Measurements from ENCODE around the gene GPR18. TPM values are rescaled to one million over a fixed set of nuclear protein-coding genes. Genes with fewer than 3 reads are reported as not detected.

GPR18 gene
- total RNA-seq, 4 donors from 2014 or later, result not detected

DNA sequence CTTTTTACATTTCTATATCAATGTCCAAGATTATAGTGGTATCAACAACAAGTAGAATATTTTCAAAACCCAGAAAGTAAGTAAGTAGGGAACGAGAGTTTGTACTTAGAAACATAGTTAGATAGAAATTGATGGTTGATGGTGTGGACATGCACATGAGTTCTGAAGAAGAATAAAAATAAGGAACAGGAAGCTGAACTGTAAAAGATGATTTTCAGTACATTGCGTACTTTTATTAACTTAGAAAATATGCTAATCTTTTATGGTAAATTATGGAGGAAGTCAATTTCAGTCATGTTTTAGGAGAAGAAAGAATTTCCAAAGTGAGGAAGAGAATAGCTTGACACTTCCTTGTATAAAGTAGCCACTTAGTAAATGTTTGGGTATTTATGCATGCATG lies 12.3 kb upstream of the GPR18 start:
- in situ Hi-C loops (cut with MboI; ENCODE audit: low sequenced_read_pairs in 4 of 4) (loop anchor here in 2 of 4 donors (5.0 to 25.0 kb wide), 2 partner anchors 167 kb away; no protein-coding TSS in a partner anchor), intact Hi-C loops (cut with DNase I; ENCODE audit: low total_unique reads) (loop anchor here (1.0 to 10.0 kb wide), 2 partner anchors 94 to 167 kb away; no protein-coding TSS in a partner anchor)
- peaks cover 14 to 25% of the 10 kb centered on the region in 2 donors for H3K4me1 ChIP-seq
- no peaks in the 10 kb centered on the region for H3K36me3 ChIP-seq
- no peak overlapping the region for H3K4me3 ChIP-seq
- ATAC-seq (no peak), DNase-seq (no peak)
- no peaks in the 10 kb centered on the region for H3K27me3 ChIP-seq
- TF ChIP-seq POLR2A (IDR thresholded peaks at IDR 0.05), result no peak
- TF ChIP-seq, protein P1, sequence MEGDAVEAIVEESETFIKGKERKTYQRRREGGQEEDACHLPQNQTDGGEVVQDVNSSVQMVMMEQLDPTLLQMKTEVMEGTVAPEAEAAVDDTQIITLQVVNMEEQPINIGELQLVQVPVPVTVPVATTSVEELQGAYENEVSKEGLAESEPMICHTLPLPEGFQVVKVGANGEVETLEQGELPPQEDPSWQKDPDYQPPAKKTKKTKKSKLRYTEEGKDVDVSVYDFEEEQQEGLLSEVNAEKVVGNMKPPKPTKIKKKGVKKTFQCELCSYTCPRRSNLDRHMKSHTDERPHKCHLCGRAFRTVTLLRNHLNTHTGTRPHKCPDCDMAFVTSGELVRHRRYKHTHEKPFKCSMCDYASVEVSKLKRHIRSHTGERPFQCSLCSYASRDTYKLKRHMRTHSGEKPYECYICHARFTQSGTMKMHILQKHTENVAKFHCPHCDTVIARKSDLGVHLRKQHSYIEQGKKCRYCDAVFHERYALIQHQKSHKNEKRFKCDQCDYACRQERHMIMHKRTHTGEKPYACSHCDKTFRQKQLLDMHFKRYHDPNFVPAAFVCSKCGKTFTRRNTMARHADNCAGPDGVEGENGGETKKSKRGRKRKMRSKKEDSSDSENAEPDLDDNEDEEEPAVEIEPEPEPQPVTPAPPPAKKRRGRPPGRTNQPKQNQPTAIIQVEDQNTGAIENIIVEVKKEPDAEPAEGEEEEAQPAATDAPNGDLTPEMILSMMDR (IDR thresholded peaks at IDR 0.05 in 4 of 5, conservative IDR thresholded peaks at IDR 0.05 in 1 of 5), result no peak
- H3K27ac ChIP-seq, result peak overlapping the region in 1 of 4 donors; percentile 26
- H3K9me3 ChIP-seq, result no peaks in the 10 kb centered on the region

DNA sequence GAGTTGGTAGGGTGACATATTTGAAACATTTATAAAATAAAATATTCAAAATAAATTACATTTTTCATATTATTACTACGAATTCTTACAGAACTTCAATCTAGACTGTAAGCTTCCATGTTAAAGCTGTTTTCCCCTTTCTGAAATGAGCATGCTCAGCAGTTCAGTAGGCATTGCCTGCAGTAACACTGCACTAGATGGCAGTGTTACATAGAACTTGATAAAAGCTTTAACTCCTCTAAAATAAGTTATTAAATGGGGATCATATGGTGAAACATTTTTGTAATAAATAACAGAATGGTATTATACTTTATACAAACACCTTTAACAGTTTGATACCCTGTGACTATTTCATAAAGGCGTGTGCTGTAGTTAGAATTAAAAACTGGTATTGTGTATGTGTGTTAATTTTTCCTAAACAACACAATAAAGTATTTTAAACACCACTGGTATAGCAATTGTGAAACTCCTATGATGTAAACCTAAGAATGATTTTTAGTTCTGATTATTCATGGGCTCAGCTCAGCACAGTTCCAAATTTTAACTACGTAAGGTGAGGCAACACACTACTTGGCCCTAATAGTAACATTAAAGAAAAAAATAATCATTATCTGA lies 11.6 kb upstream of the GPR18 start:
- Histone ChIP-seq H3K4me3 (no peak overlapping the region), H3K9me3 (no peaks in the 10 kb centered on the region), H3K27ac (no peak overlapping the region), H3K4me1 (peaks cover 17 to 22% of the 10 kb centered on the region in 2 donors), H3K27me3 (no peaks in the 10 kb centered on the region), H3K36me3 (no peaks in the 10 kb centered on the region)
- intact Hi-C loops (cut with DNase I; ENCODE audit: low total_unique reads) (loop anchor here (1.0 to 10.0 kb wide), 3 partner anchors 52 to 168 kb away; no protein-coding TSS in a partner anchor), in situ Hi-C loops (cut with MboI; ENCODE audit: low sequenced_read_pairs in 4 of 4) (loop anchor here (5.0 to 25.0 kb wide), 2 partner anchors 168 kb away; no protein-coding TSS in a partner anchor)
- DNase-seq, result no peak
- TF ChIP-seq, protein P1 (IDR thresholded peaks at IDR 0.05 in 4 of 5, conservative IDR thresholded peaks at IDR 0.05 in 1 of 5), result peak; percentile 30 to 69 (median 46)
- TF ChIP-seq POLR2A (IDR thresholded peaks at IDR 0.05), result no peak
- peak; percentile 78 to 80 for ATAC-seq

DNA sequence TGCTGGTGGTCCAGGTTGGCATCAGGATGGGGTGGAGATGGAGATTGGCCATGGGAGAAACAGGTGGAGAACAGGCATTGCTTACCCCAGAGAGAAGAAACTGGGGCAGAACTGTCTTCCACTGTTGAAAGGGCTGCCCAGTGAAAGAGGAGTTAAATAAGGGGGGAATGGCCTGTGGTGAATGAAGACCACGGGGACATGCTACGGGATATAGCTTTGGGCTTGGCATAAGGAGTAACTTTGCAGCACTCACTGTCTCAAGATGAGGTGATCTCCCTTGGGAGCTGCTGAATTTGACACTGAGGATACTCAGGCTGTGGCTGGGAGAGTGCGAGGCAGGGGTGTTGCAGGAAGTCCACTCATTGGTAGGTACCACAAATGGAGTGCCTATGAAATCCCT lies 10.6 kb upstream of the GPR18 start:
- H3K4me3 ChIP-seq, result no peak overlapping the region
- no peaks in the 10 kb centered on the region for H3K36me3 ChIP-seq
- no peak for DNase-seq
- peaks cover 26 to 29% of the 10 kb centered on the region in 2 donors for H3K4me1 ChIP-seq
- H3K27ac ChIP-seq, result no peak overlapping the region
- TF ChIP-seq, protein P1 (IDR thresholded peaks at IDR 0.05 in 4 of 5, conservative IDR thresholded peaks at IDR 0.05 in 1 of 5), result no peak
- TF ChIP-seq POLR2A (IDR thresholded peaks at IDR 0.05), result no peak
- in situ Hi-C loops (cut with MboI; ENCODE audit: low sequenced_read_pairs in 4 of 4), result loop anchor here in 3 of 4 donors (5.0 to 25.0 kb wide), 2 partner anchors 168 kb away; no protein-coding TSS in a partner anchor
- no peaks in the 10 kb centered on the region for H3K9me3 ChIP-seq
- peak in 1 of 2 donors; percentile 15 for ATAC-seq
- H3K27me3 ChIP-seq, result no peaks in the 10 kb centered on the region
- intact Hi-C loops (cut with DNase I; ENCODE audit: low total_unique reads), result loop anchor here (5.0 kb wide), 1 partner anchor 52 kb away; no protein-coding TSS in a partner anchor

DNA sequence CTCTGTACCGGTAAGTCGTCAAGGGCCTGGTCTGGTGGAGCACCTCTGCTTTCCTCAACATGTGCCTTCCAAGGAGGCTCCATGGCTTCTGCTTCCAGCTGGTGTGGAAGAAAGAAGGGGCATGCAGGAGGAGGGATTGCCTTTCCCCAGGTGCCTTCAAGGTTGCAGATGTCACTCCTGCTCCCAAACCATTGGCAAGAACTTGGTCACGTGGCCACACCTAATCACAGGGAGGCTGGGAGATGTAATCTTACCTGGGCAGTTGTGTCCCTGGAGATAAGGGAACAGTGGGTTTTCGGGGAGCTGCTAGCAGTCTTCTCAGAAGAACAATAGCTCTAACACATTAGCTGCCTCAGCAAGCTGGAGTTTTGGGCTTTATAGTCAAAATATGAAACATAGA lies 9.7 kb upstream of the GPR18 start:
- Histone ChIP-seq H3K36me3 (no peaks in the 10 kb centered on the region), H3K4me3 (no peak overlapping the region), H3K4me1 (peaks cover 35 to 38% of the 10 kb centered on the region in 2 donors), H3K9me3 (no peaks in the 10 kb centered on the region), H3K27ac (no peak overlapping the region), H3K27me3 (no peaks in the 10 kb centered on the region)
- intact Hi-C loops (cut with DNase I; ENCODE audit: low total_unique reads) (loop anchor here (2.0 to 5.0 kb wide), 2 partner anchors 51 to 67 kb away; partner anchors contain the start of gene UBAC2), in situ Hi-C loops (cut with MboI; ENCODE audit: low sequenced_read_pairs in 4 of 4) (loop anchor here in 3 of 4 donors (5.0 to 25.0 kb wide), 2 partner anchors 169 kb away; no protein-coding TSS in a partner anchor)
- TF ChIP-seq, protein P1 (IDR thresholded peaks at IDR 0.05 in 4 of 5, conservative IDR thresholded peaks at IDR 0.05 in 1 of 5), result no peak
- no peak for TF ChIP-seq POLR2A (IDR thresholded peaks at IDR 0.05)
- no peak for DNase-seq
- no peak for ATAC-seq

Measured in gastrocnemius medialis (tissue), 4 donors.